HepG2 (cell line): ENCODE measurements around the gene CYP11A1. TPM values are rescaled to one million over a fixed set of nuclear protein-coding genes. Genes with fewer than 3 reads are reported as not detected.
A peak's percentile ranks its signal among the peaks of the same experiment; 100 is the strongest.

ENCODE experiments used
- ARID3A ChIP-seq: IDR thresholded peaks from 2 replicates; pipeline ENCODE4 v1.6.1; 2012; ENCODE audit warnings: low read depth, low read length, improper control_type of control experiment
- BORCS8-MEF2B ChIP-seq: sonication (generic); formaldehyde crosslinking; IDR thresholded peaks from 2 replicates; pipeline ENCODE4 v1.8.0; 2022; ENCODE audit warnings: mild to moderate bottlenecking, missing genetic modification reagents
- FOSL2 ChIP-seq: sonication (generic); formaldehyde crosslinking; IDR thresholded peaks from 2 replicates; pipeline ENCODE4 v1.4.0; 2020; ENCODE audit warnings: missing genetic modification reagents
- HDAC1 ChIP-seq: sonication (generic); formaldehyde crosslinking; IDR thresholded peaks from 2 replicates; pipeline ENCODE4 v1.5.1; 2020; ENCODE audit warnings: mild to moderate bottlenecking, missing genetic modification reagents
- MATR3 ChIP-seq: sonication (generic); formaldehyde crosslinking; IDR thresholded peaks from 2 replicates; pipeline ENCODE4 v1.4.0; 2020; ENCODE audit warnings: missing genetic modification reagents
- PHF8 ChIP-seq: sonication (generic); formaldehyde crosslinking; IDR thresholded peaks from 2 replicates; pipeline ENCODE4 v1.5.0; 2020; ENCODE audit warnings: missing genetic modification reagents
- POLR2A ChIP-seq, 2 experiments: IDR thresholded peaks; 2 replicates each; pipeline ENCODE4 v1.6.1; 2011; ENCODE audit warnings: low read depth in 2 of 2, low read length in 2 of 2, mild to moderate bottlenecking in 1 of 2, moderate library complexity in 1 of 2; ENCODE audit not compliant: insufficient read depth in 1 of 2
- SAP130 ChIP-seq: IDR thresholded peaks from 2 replicates; pipeline ENCODE4 v1.6.1; 2016; ENCODE audit warnings: low read depth
- TFAP4 ChIP-seq: sonication (generic); IDR thresholded peaks from 2 replicates; pipeline ENCODE4 v1.6.1; 2016; ENCODE audit warnings: low read depth, borderline replicate concordance
- YY1 ChIP-seq: IDR thresholded peaks from 2 replicates; pipeline ENCODE4 v1.6.1; 2011; ENCODE audit warnings: low read length, low read depth, moderate library complexity, mild to moderate bottlenecking; ENCODE audit not compliant: insufficient read depth, insufficient replicate concordance
- ZBTB2 ChIP-seq: sonication (generic); formaldehyde crosslinking; IDR thresholded peaks from 2 replicates; pipeline ENCODE4 v1.8.0; 2022; ENCODE audit warnings: low read depth, missing genetic modification reagents
- ZFAT ChIP-seq: sonication (generic); formaldehyde crosslinking; conservative IDR thresholded peaks from 2 replicates; pipeline ENCODE4 v1.8.1; 2023; ENCODE audit warnings: missing genetic modification reagents, inconsistent platforms
- ZNF260 ChIP-seq: sonication (generic); formaldehyde crosslinking; IDR thresholded peaks from 2 replicates; pipeline ENCODE4 v1.4.0; 2020; ENCODE audit warnings: missing genetic modification reagents, low read depth, mild to moderate bottlenecking, borderline replicate concordance
- ZNF350 ChIP-seq: sonication (generic); formaldehyde crosslinking; IDR thresholded peaks from 2 replicates; pipeline ENCODE4 v1.4.0; 2020; ENCODE audit warnings: mild to moderate bottlenecking, low read depth, missing genetic modification reagents, borderline replicate concordance
- ZNF691 ChIP-seq: sonication (generic); formaldehyde crosslinking; IDR thresholded peaks from 2 replicates; pipeline ENCODE4 v1.4.0; 2020; ENCODE audit warnings: missing genetic modification reagents, low read depth, mild to moderate bottlenecking, borderline replicate concordance
- ZXDC ChIP-seq: sonication (generic); formaldehyde crosslinking; IDR thresholded peaks from 2 replicates; pipeline ENCODE4 v1.5.0; 2020; ENCODE audit warnings: mild to moderate bottlenecking, missing genetic modification reagents
- polyA plus RNA-seq, 8 experiments: library from polyadenylated mRNA; depleted of rRNA in 3 of 8; stranded (reverse) in 7 of 8; unstranded in 1 of 8; fragments of >200 nt; fragmentation: Illumina TruSeq in 4 of 8; extraction: Trizol in 4 of 8; gene quantifications; 2 replicates each; pipeline versions ENCODE4 v1.2.1 to v1.2.3, GENCODE V29; 2011 to 2016; ENCODE audit warnings: low read depth in 4 of 8, missing spikeins in 1 of 8, mixed read lengths in 1 of 8; ENCODE audit not compliant: insufficient read depth in 1 of 8
- total RNA-seq, 5 experiments: library from RNA; depleted of rRNA; stranded (reverse); fragments of >200 nt; fragmentation: Illumina TruSeq; extraction: Trizol; gene quantifications; 2 replicates each; pipeline ENCODE4 v1.2.3, GENCODE V29; 2016; ENCODE audit warnings: low read depth in 1 of 5

Gene CYP11A1
- total and polyA plus RNA-seq, 2 of the 13 experiments (the other 11 are each of a cell fraction or from before 2014, with no cell fraction given), result 0.66 to 0.92 TPM

GRCh38 chr15:74365598-74366445 is 1.6 kb downstream of the CYP11A1 start (continued):
- peak; percentile 74; the same call in 1 of the 2 replicates for TF ChIP-seq ZNF691 (CRISPR knock-in tag)
- peak; percentile 48 for TF ChIP-seq ZNF350 (CRISPR knock-in tag)
- TF ChIP-seq ZFAT, result no peak
- no peak for TF ChIP-seq MATR3 (CRISPR knock-in tag)
- TF ChIP-seq SAP130 (CRISPR knock-in tag), result peak; percentile 52
- no peak for TF ChIP-seq TFAP4
- TF ChIP-seq BORCS8-MEF2B (CRISPR knock-in tag), result peak; percentile 75
- TF ChIP-seq ARID3A, result no peak
- peak; percentile 79 for TF ChIP-seq PHF8 (CRISPR knock-in tag)
- TF ChIP-seq FOSL2 (CRISPR knock-in tag), result no peak
- TF ChIP-seq YY1, result no peak
- TF ChIP-seq ZXDC, result no peak
- TF ChIP-seq HDAC1, result peak; percentile 63
- TF ChIP-seq ZNF260 (CRISPR knock-in tag), result no peak
- peak; percentile 49 to 74; a peak in 3 of 4 replicates for TF ChIP-seq POLR2A (IDR thresholded peaks at IDR 0.05; ENCODE audit: insufficient read depth in 1 of 2, low read depth in 2 of 2, low read length in 2 of 2)
- TF ChIP-seq ZBTB2 (CRISPR knock-in tag), result no peak
